ENCODE results near the gene SLC35A3.

SLC35A3 gene

GRCh38 chr1:100077531-100077930, 107.7 kb downstream of the SLC35A3 start:
- no peak for DNase-seq

- no peak for DNase-seq
These were observed 110.5 kb downstream of the SLC35A3 start for GRCh38 chr1:100080331-100080730.

Measured in right hindlimb (tissue), 1 donor.